Measurements from ENCODE around the gene RAB40B. TPM values are rescaled to one million over a fixed set of nuclear protein-coding genes. Genes with fewer than 3 reads are reported as not detected.
A peak's percentile ranks its signal among the peaks of the same experiment; 100 is the strongest.

The RAB40B gene
- total RNA-seq, 4 donors from 2014 or later: 19.0 to 52.7 (median 24.4) TPM

- no peaks in the 10 kb centered on the region for H3K9me3 ChIP-seq
- no peak for DNase-seq
- no peak overlapping the region for H3K4me3 ChIP-seq
- peaks cover 7% of the 10 kb centered on the region in 2 donors for H3K4me1 ChIP-seq
- in situ Hi-C loops (cut with MboI; ENCODE audit: low sequenced_read_pairs in 4 of 4) (no loop called here), intact Hi-C loops (cut with DNase I; ENCODE audit: low total_unique reads) (no loop called here)
- H3K36me3 ChIP-seq: peaks cover 0 to 42% of the 10 kb centered on the region in 2 donors
- H3K27me3 ChIP-seq: no peaks in the 10 kb centered on the region
- TF ChIP-seq CTCF (IDR thresholded peaks at IDR 0.05 in 4 of 5, conservative IDR thresholded peaks at IDR 0.05 in 1 of 5) (no peak), POLR2A (IDR thresholded peaks at IDR 0.05) (no peak)
- no peak for ATAC-seq
- H3K27ac ChIP-seq: no peak overlapping the region
Measured at GRCh38 chr17:82722341-82723013, 24.0 kb upstream of the RAB40B start.

GRCh38 chr17:82720204-82720603, 21.7 kb upstream of the RAB40B start:
- intact Hi-C loops (cut with DNase I; ENCODE audit: low total_unique reads) (no loop called here), in situ Hi-C loops (cut with MboI; ENCODE audit: low sequenced_read_pairs in 4 of 4) (no loop called here)
- Histone ChIP-seq H3K9me3 (no peaks in the 10 kb centered on the region), H3K36me3 (peaks cover 0 to 29% of the 10 kb centered on the region in 2 donors), H3K27ac (no peak overlapping the region), H3K4me3 (no peak overlapping the region), H3K4me1 (peaks cover 15 to 17% of the 10 kb centered on the region in 2 donors), H3K27me3 (no peaks in the 10 kb centered on the region)
- ATAC-seq: no peak
- TF ChIP-seq POLR2A (IDR thresholded peaks at IDR 0.05) (no peak), CTCF (IDR thresholded peaks at IDR 0.05 in 4 of 5, conservative IDR thresholded peaks at IDR 0.05 in 1 of 5) (no peak)
- no peak for DNase-seq

- Histone ChIP-seq H3K9me3 (no peaks in the 10 kb centered on the region), H3K36me3 (peaks cover 0 to 29% of the 10 kb centered on the region in 2 donors), H3K4me1 (peaks cover 15 to 17% of the 10 kb centered on the region in 2 donors), H3K27ac (no peak overlapping the region), H3K27me3 (no peaks in the 10 kb centered on the region), H3K4me3 (no peak overlapping the region)
- intact Hi-C loops (cut with DNase I; ENCODE audit: low total_unique reads): loop anchor here (5.0 kb wide), 1 partner anchor 72 kb away; the partner anchor contains the start of gene WDR45B
- no peak for DNase-seq
- in situ Hi-C loops (cut with MboI; ENCODE audit: low sequenced_read_pairs in 4 of 4): no loop called here
- TF ChIP-seq CTCF (IDR thresholded peaks at IDR 0.05 in 4 of 5, conservative IDR thresholded peaks at IDR 0.05 in 1 of 5) (no peak), POLR2A (IDR thresholded peaks at IDR 0.05) (no peak)
- no peak for ATAC-seq
Measured at GRCh38 chr17:82718986-82719685, 20.6 kb upstream of the RAB40B start.

GRCh38 chr17:82716203-82717010, 17.9 kb upstream of the RAB40B start, which contains the start of gene FN3KRP:
Gene FN3KRP, plus strand, starts transcription at chr17:82716706. Its CDS starts 50 bp downstream, at chr17:82716756.
- H3K4me1 ChIP-seq: peaks cover 26 to 27% of the 10 kb centered on the region in 2 donors
- peak within 1 kb of the TSS; percentile 67 to 85 (median 78) for H3K27ac ChIP-seq
- DNase-seq (peak; percentile 94 to 95), ATAC-seq (peak; percentile 86 to 93)
- TF ChIP-seq CTCF (IDR thresholded peaks at IDR 0.05 in 4 of 5, conservative IDR thresholded peaks at IDR 0.05 in 1 of 5) (no peak), POLR2A (IDR thresholded peaks at IDR 0.05) (peak; percentile 46 to 60)
- no peaks in the 10 kb centered on the region for H3K27me3 ChIP-seq
- peak within 1 kb of the TSS; percentile 56 to 76 (median 70) for H3K4me3 ChIP-seq
- intact Hi-C loops (cut with DNase I; ENCODE audit: low total_unique reads) (loop anchor here (1.0 to 5.0 kb wide), 3 partner anchors 18 to 69 kb away; partner anchors contain the start of genes RAB40B and WDR45B), in situ Hi-C loops (cut with MboI; ENCODE audit: low sequenced_read_pairs in 4 of 4) (no loop called here)
- H3K36me3 ChIP-seq: peaks cover 0 to 19% of the 10 kb centered on the region in 2 donors
- H3K9me3 ChIP-seq: no peaks in the 10 kb centered on the region

Measured in gastrocnemius medialis (tissue), 4 donors.